ENCODE results near the gene COG6.
A peak's percentile ranks its signal among the peaks of the same experiment; 100 is the strongest.

COG6 gene

DNA sequence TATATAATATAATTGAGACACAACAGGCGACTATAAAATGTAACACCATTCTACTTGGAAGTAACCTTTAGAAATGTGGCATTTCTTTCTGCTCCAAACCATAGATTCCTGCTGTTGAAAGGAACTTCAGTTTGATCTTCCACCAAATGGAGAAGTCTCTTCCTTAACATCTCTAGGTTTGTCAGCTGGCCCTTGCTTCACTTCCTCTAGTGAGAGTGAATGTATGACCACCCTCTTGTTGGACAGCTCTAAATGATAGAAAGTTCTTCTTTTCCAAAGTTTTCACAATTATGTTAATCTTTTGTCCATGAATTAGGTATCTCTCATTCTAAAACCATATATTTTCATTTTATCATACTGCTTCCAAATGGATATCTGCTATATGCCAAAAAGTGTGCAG is 13.8 kb upstream of the COG6 start:
- no peaks in the 10 kb centered on the region for H3K36me3 ChIP-seq (ENCODE audit: control insufficient read depth, insufficient read depth, low read length)
- no peaks in the 10 kb centered on the region for H3K27me3 ChIP-seq (replicated peaks; ENCODE audit: control insufficient read depth, insufficient read depth, low read length)
- TF ChIP-seq CTCF (IDR thresholded peaks at IDR 0.05; ENCODE audit: insufficient read depth, low read length, poor library complexity, severe bottlenecking), result no peak
- DNase-seq (ENCODE audit: extremely low read depth, insufficient read length), result no peak
- H3K4me3 ChIP-seq (replicated peaks; ENCODE audit: low read depth, low read length), result no peak overlapping the region

GRCh38 chr13:39646122-39646521 is 9.3 kb upstream of the COG6 start:
- DNase-seq (ENCODE audit: extremely low read depth, insufficient read length), result no peak
- no peak for TF ChIP-seq CTCF (IDR thresholded peaks at IDR 0.05; ENCODE audit: insufficient read depth, low read length, poor library complexity, severe bottlenecking)
- no peaks in the 10 kb centered on the region for H3K27me3 ChIP-seq (replicated peaks; ENCODE audit: control insufficient read depth, insufficient read depth, low read length)
- no peaks in the 10 kb centered on the region for H3K36me3 ChIP-seq (ENCODE audit: control insufficient read depth, insufficient read depth, low read length)
- no peak overlapping the region for H3K4me3 ChIP-seq (replicated peaks; ENCODE audit: low read depth, low read length)

DNA sequence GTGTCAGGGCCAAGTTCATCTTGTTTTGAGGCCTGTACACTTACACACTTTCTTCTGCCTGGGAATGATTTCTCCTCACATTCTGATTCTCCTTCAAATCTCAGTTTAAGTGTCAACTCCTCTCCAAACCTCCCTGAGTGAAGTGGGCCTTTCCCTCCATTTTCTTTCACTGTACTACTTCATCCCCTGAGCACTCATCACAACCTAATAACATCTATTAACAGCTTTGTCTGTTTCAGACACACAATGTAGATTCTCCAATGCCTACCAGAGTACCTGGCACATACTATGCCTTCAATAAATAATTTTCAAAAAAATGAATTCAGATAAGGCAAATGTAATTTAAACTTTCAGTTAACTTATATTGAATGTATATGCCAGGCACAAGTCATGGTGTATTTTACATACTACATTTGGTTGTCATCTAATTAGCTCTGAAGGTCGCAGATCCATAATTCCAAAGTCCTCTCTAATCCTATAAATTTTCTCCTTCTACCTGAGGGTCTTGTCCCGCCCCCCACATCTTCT is 357 bp upstream of the COG6 start:
- no peak for TF ChIP-seq CTCF (IDR thresholded peaks at IDR 0.05; ENCODE audit: insufficient read depth, low read length, poor library complexity, severe bottlenecking)

GRCh38 chr13:39656325-39656677 is 839 bp downstream of the COG6 start:
- Histone ChIP-seq H3K4me3 (replicated peaks; ENCODE audit: low read depth, low read length) (peak overlapping the region; percentile 80), H3K27me3 (replicated peaks; ENCODE audit: control insufficient read depth, insufficient read depth, low read length) (no peaks in the 10 kb centered on the region), H3K36me3 (ENCODE audit: control insufficient read depth, insufficient read depth, low read length) (no peaks in the 10 kb centered on the region)
- no peak for DNase-seq (ENCODE audit: extremely low read depth, insufficient read length)
- no peak for TF ChIP-seq CTCF (IDR thresholded peaks at IDR 0.05; ENCODE audit: insufficient read depth, low read length, poor library complexity, severe bottlenecking)

More for the DNA sequence above, 357 bp upstream of the COG6 start:
- Histone ChIP-seq H3K27me3 (replicated peaks; ENCODE audit: control insufficient read depth, insufficient read depth, low read length) (no peaks in the 10 kb centered on the region), H3K4me3 (replicated peaks; ENCODE audit: low read depth, low read length) (peak overlapping the region; percentile 80), H3K36me3 (ENCODE audit: control insufficient read depth, insufficient read depth, low read length) (no peaks in the 10 kb centered on the region)
- no peak for DNase-seq (ENCODE audit: extremely low read depth, insufficient read length)

- DNase-seq (ENCODE audit: extremely low read depth, insufficient read length), result no peak
- Histone ChIP-seq H3K36me3 (ENCODE audit: control insufficient read depth, insufficient read depth, low read length) (no peaks in the 10 kb centered on the region), H3K4me3 (replicated peaks; ENCODE audit: low read depth, low read length) (no peak overlapping the region), H3K27me3 (replicated peaks; ENCODE audit: control insufficient read depth, insufficient read depth, low read length) (no peaks in the 10 kb centered on the region)
- TF ChIP-seq CTCF (IDR thresholded peaks at IDR 0.05; ENCODE audit: insufficient read depth, low read length, poor library complexity, severe bottlenecking), result no peak
These were observed 8.0 kb downstream of the COG6 start for GRCh38 chr13:39663508-39663907.

DNA sequence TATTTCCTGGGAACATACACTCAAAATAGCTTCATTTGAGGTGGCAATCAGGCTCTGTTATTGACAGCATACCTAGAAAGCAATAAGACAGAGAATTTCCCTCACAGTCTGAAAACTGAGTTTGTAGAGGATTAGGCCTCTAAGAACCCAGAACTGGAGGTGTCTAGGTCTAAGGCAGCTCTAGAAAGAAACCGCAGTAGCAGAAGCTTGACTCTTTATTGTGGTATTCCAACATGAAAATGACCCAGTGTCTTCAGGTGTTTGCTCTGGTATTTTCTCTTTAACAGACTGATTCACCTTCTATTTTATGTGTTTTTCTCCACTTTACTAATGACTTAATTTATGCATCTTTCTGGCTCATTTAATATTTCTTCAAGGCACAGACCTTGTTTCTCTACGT is 8.5 kb downstream of the COG6 start:
- no peak for TF ChIP-seq CTCF (IDR thresholded peaks at IDR 0.05; ENCODE audit: insufficient read depth, low read length, poor library complexity, severe bottlenecking)

More for the DNA sequence above, 8.5 kb downstream of the COG6 start:
- Histone ChIP-seq H3K4me3 (replicated peaks; ENCODE audit: low read depth, low read length) (no peak overlapping the region), H3K27me3 (replicated peaks; ENCODE audit: control insufficient read depth, insufficient read depth, low read length) (no peaks in the 10 kb centered on the region), H3K36me3 (ENCODE audit: control insufficient read depth, insufficient read depth, low read length) (no peaks in the 10 kb centered on the region)
- DNase-seq (ENCODE audit: extremely low read depth, insufficient read length), result no peak
